Prostate gland (tissue), 2 donors: ENCODE data around the gene MCF2L2.

Experiments
- POLR2A ChIP-seq: fragments of 450-650 bp; IDR thresholded peaks from one replicate; pipeline ENCODE4 v1.6.1; 2016; ENCODE audit warnings: antibody characterized with exemption, mild to moderate bottlenecking
- POLR2AphosphoS5 ChIP-seq: sonication (generic); formaldehyde crosslinking; IDR thresholded peaks from one replicate; pipeline ENCODE4 v1.6.1; 2017; ENCODE audit warnings: antibody characterized with exemption
- TF ChIP-seq, protein P1 (sequence below), 4 experiments: fragments of 200-600 bp in 2 of 4; fragments of 450-650 bp in 2 of 4; sonication (generic) in 2 of 4; IDR thresholded peaks; 1 replicate in 3 of 4; 2 replicates in 1 of 4; pipeline ENCODE4 v1.5.1; 2016 to 2019; ENCODE audit warnings: antibody characterized with exemption in 4 of 4, mild to moderate bottlenecking in 2 of 4, moderate library complexity in 2 of 4

DNA sequence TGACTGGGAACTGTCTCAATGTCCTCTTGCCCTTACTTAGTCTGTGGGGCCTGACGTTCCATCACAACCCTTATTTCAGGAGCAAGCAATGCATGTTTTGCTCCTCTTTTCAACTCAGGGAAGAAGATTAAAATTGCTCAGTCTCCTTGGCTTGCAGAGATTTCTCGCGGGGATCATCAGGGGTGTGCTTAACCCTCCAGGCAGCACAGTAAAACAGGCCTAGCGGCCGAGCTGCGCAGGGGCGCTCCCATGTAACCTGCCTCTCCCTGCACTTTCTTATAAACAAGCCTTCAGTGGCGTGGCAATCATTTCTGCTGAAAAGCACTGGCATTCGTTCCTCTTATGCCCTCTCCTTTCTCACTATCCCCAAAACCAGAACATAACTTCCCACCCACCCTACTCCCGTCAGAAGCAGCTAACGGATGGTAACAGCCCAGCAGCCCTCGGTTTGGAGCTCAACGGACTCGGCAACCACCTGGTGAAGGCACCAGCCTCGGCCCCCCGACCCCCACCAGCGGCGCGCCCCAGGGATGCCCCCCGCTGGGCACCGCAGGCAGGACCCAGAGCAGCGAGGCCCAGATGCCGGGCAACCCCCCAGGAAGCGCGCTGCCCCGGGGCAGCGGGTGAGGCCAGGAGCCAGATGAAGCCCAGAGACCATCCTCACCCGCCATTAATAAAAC is 1.1 kb downstream of the MCF2L2 start:
- TF ChIP-seq, protein P1, sequence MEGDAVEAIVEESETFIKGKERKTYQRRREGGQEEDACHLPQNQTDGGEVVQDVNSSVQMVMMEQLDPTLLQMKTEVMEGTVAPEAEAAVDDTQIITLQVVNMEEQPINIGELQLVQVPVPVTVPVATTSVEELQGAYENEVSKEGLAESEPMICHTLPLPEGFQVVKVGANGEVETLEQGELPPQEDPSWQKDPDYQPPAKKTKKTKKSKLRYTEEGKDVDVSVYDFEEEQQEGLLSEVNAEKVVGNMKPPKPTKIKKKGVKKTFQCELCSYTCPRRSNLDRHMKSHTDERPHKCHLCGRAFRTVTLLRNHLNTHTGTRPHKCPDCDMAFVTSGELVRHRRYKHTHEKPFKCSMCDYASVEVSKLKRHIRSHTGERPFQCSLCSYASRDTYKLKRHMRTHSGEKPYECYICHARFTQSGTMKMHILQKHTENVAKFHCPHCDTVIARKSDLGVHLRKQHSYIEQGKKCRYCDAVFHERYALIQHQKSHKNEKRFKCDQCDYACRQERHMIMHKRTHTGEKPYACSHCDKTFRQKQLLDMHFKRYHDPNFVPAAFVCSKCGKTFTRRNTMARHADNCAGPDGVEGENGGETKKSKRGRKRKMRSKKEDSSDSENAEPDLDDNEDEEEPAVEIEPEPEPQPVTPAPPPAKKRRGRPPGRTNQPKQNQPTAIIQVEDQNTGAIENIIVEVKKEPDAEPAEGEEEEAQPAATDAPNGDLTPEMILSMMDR (IDR thresholded peaks at IDR 0.05) = no peak
- no peak for TF ChIP-seq POLR2A
- no peak for TF ChIP-seq POLR2AphosphoS5
